ENCODE measurements around the gene STIM2. TPM values are rescaled to one million over a fixed set of nuclear protein-coding genes. Genes with fewer than 3 reads are reported as not detected.

STIM2 gene
- polyA plus RNA-seq, 3 donors = 8.6 to 16.5 (median 8.8) TPM

GRCh38 chr4:26815199-26815598 lies 45.4 kb upstream of the STIM2 start:
- no peak overlapping the region for H3K4me3 Mint-ChIP-seq
- peaks cover 0 to 8% (median 6%) of the 10 kb centered on the region in 7 donors for H3K9me3 Mint-ChIP-seq
- no peaks in the 10 kb centered on the region for H3K9me3 ChIP-seq (replicated peaks in 1 of 2; ENCODE audit: control insufficient read depth in 1 of 2, insufficient read depth in 1 of 2, low read length in 2 of 2)
- H4K20me1 ChIP-seq (ENCODE audit: insufficient read depth, low read length) = no peaks in the 10 kb centered on the region
- no peak overlapping the region for H3K9ac ChIP-seq (ENCODE audit: insufficient read depth, low read length, poor library complexity, severe bottlenecking)
- H3K27ac Mint-ChIP-seq = no peak overlapping the region
- TF ChIP-seq, protein P1, sequence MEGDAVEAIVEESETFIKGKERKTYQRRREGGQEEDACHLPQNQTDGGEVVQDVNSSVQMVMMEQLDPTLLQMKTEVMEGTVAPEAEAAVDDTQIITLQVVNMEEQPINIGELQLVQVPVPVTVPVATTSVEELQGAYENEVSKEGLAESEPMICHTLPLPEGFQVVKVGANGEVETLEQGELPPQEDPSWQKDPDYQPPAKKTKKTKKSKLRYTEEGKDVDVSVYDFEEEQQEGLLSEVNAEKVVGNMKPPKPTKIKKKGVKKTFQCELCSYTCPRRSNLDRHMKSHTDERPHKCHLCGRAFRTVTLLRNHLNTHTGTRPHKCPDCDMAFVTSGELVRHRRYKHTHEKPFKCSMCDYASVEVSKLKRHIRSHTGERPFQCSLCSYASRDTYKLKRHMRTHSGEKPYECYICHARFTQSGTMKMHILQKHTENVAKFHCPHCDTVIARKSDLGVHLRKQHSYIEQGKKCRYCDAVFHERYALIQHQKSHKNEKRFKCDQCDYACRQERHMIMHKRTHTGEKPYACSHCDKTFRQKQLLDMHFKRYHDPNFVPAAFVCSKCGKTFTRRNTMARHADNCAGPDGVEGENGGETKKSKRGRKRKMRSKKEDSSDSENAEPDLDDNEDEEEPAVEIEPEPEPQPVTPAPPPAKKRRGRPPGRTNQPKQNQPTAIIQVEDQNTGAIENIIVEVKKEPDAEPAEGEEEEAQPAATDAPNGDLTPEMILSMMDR (IDR thresholded peaks at IDR 0.05) = no peak
- intact Hi-C loops (cut with micrococcal nuclease) = no loop called here
- peaks cover 27% of the 10 kb centered on the region for H3K4me1 Mint-ChIP-seq
- peaks cover 18 to 19% of the 10 kb centered on the region in 2 donors for H3K4me1 ChIP-seq (ENCODE audit: control insufficient read depth in 1 of 2, insufficient read depth in 2 of 2, low read length in 2 of 2)
- H2AFZ ChIP-seq (ENCODE audit: insufficient read depth, low read depth, low read length, poor library complexity, severe bottlenecking) = no peak overlapping the region
- peaks cover 21 to 33% of the 10 kb centered on the region in 2 donors for H3K27me3 ChIP-seq (ENCODE audit: control insufficient read depth in 2 of 2, insufficient read depth in 2 of 2, low read length in 2 of 2)
- no peak for DNase-seq
- H3K36me3 Mint-ChIP-seq = peaks cover 4 to 11% of the 10 kb centered on the region in 2 donors
- H3K4me2 ChIP-seq (replicated peaks; ENCODE audit: extremely low read depth, low read length, poor library complexity, severe bottlenecking) = no peak overlapping the region
- peaks cover 23 to 35% (median 27%) of the 10 kb centered on the region in 3 donors for H3K27me3 Mint-ChIP-seq (ENCODE audit: low read depth in 3 of 3)
- H3K79me2 ChIP-seq (ENCODE audit: insufficient read depth, low read length) = no peaks in the 10 kb centered on the region
- no peak overlapping the region for H3K4me3 ChIP-seq (replicated peaks in 1 of 3; ENCODE audit: low read depth in 2 of 3, low read length in 3 of 3)
- H3K27ac ChIP-seq (ENCODE audit: low read depth in 1 of 2, low read length in 2 of 2) = no peak overlapping the region
- no peaks in the 10 kb centered on the region for H3K36me3 ChIP-seq (replicated peaks in 1 of 2; ENCODE audit: control insufficient read depth in 1 of 2, insufficient read depth in 2 of 2, low read length in 2 of 2)

- no peak overlapping the region for H3K27ac Mint-ChIP-seq
- H4K20me1 ChIP-seq (ENCODE audit: insufficient read depth, low read length) = no peaks in the 10 kb centered on the region
Observed at GRCh38 chr4:26815706-26816105, 44.9 kb upstream of the STIM2 start.

More at GRCh38 chr4:26815706-26816105, 44.9 kb upstream of the STIM2 start:
- Histone ChIP-seq H3K4me1 (ENCODE audit: control insufficient read depth in 1 of 2, insufficient read depth in 2 of 2, low read length in 2 of 2) (peaks cover 18 to 19% of the 10 kb centered on the region in 2 donors), H3K4me3 (replicated peaks in 1 of 3; ENCODE audit: low read depth in 2 of 3, low read length in 3 of 3) (no peak overlapping the region), H3K27me3 (ENCODE audit: control insufficient read depth in 2 of 2, insufficient read depth in 2 of 2, low read length in 2 of 2) (peaks cover 26 to 37% of the 10 kb centered on the region in 2 donors), H3K9ac (ENCODE audit: insufficient read depth, low read length, poor library complexity, severe bottlenecking) (no peak overlapping the region), H3K4me2 (replicated peaks; ENCODE audit: extremely low read depth, low read length, poor library complexity, severe bottlenecking) (no peak overlapping the region), H3K27ac (ENCODE audit: low read depth in 1 of 2, low read length in 2 of 2) (no peak overlapping the region), H3K79me2 (ENCODE audit: insufficient read depth, low read length) (no peaks in the 10 kb centered on the region), H3K9me3 (replicated peaks in 1 of 2; ENCODE audit: control insufficient read depth in 1 of 2, insufficient read depth in 1 of 2, low read length in 2 of 2) (no peaks in the 10 kb centered on the region), H2AFZ (ENCODE audit: insufficient read depth, low read depth, low read length, poor library complexity, severe bottlenecking) (no peak overlapping the region), H3K36me3 (replicated peaks in 1 of 2; ENCODE audit: control insufficient read depth in 1 of 2, insufficient read depth in 2 of 2, low read length in 2 of 2) (no peaks in the 10 kb centered on the region)
- no peak for DNase-seq
- 96% methylated on average over 3 of the region's 5 CpGs for WGBS (ENCODE audit: insufficient coverage)
- Mint-ChIP-seq H3K27me3 (ENCODE audit: low read depth in 3 of 3) (peaks cover 23 to 36% (median 30%) of the 10 kb centered on the region in 3 donors), H3K4me1 (peaks cover 27% of the 10 kb centered on the region), H3K36me3 (peaks cover 4 to 15% of the 10 kb centered on the region in 2 donors), H3K4me3 (no peak overlapping the region), H3K9me3 (peaks cover 0 to 12% (median 7%) of the 10 kb centered on the region in 7 donors)
- intact Hi-C loops (cut with micrococcal nuclease) = no loop called here
- TF ChIP-seq, protein P1 (IDR thresholded peaks at IDR 0.05) = no peak
